OCI-LY7 (cell line): ENCODE measurements around the gene MARCHF5.

ENCODE experiments used
- EZH2phosphoT487 ChIP-seq: fragments of 200-600 bp; sonication (generic); IDR thresholded peaks from 2 replicates; pipeline ENCODE4 v1.6.1; 2018; ENCODE audit warnings: low read depth, borderline replicate concordance, mild to moderate bottlenecking, mixed run types, antibody characterized with exemption, low read length, moderate library complexity, mixed read lengths
- TF ChIP-seq, protein P1 (sequence below): fragments of 200-600 bp; sonication (generic); conservative IDR thresholded peaks from 2 replicates; pipeline ENCODE4 v1.5.1; 2014; ENCODE audit warnings: mild to moderate bottlenecking, antibody characterized with exemption, low read length, moderate library complexity, mixed read lengths

DNA sequence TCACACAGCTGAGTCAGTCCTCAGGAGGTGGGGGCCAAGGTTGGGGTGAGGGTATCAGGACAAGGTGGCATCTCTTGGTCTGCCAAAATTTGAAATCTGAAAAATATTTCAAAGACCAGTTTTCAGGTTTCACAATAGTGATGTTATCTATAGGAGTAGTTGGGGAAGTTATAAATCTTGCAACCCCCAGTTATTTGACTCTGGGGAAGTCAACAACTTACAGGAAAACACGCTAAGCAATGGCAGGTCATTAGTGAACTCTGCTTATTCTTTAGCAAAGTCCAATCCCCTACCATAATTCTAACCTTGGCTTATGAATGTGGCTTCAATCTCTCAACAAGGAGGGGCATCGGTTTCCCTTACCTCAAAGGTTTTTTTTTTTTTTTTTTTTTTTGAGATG is 94.9 kb downstream of the MARCHF5 start:
- TF ChIP-seq, protein P1, sequence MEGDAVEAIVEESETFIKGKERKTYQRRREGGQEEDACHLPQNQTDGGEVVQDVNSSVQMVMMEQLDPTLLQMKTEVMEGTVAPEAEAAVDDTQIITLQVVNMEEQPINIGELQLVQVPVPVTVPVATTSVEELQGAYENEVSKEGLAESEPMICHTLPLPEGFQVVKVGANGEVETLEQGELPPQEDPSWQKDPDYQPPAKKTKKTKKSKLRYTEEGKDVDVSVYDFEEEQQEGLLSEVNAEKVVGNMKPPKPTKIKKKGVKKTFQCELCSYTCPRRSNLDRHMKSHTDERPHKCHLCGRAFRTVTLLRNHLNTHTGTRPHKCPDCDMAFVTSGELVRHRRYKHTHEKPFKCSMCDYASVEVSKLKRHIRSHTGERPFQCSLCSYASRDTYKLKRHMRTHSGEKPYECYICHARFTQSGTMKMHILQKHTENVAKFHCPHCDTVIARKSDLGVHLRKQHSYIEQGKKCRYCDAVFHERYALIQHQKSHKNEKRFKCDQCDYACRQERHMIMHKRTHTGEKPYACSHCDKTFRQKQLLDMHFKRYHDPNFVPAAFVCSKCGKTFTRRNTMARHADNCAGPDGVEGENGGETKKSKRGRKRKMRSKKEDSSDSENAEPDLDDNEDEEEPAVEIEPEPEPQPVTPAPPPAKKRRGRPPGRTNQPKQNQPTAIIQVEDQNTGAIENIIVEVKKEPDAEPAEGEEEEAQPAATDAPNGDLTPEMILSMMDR: no peak
- no peak for TF ChIP-seq EZH2phosphoT487
